Spleen (tissue), 11 donors: ENCODE data around the gene PKP4. TPM values are rescaled to one million over a fixed set of nuclear protein-coding genes. Genes with fewer than 3 reads are reported as not detected.

Experiments
- DNase-seq: peaks from one replicate; pipeline ENCODE4 v3.0.0-alpha.2; 2020
- H3K27ac ChIP-seq, 8 donors: fragments of 200-600 bp; sonication (generic) in 7 of 8; 1 replicate in 4 of 8; 2 replicates in 4 of 8; pipeline versions ENCODE4 v1.5.0 to v1.8.0; 2016 to 2021; ENCODE audit warnings: inconsistent platforms in 4 of 8, mild to moderate bottlenecking in 4 of 8, moderate library complexity in 1 of 8
- H3K27me3 ChIP-seq, 7 donors: fragments of 200-600 bp; sonication (generic) in 6 of 7; replicated peaks in 1 of 7; 1 replicate in 4 of 7; 2 replicates in 3 of 7; pipeline versions ENCODE4 v1.5.0 to v1.8.0; 2016 to 2021; ENCODE audit warnings: inconsistent platforms in 3 of 7, mild to moderate bottlenecking in 1 of 7
- H3K36me3 ChIP-seq, 6 donors: fragments of 200-600 bp; sonication (generic) in 5 of 6; 1 replicate in 4 of 6; 2 replicates in 2 of 6; pipeline versions ENCODE4 v1.5.0 to v1.8.0; 2016 to 2021; ENCODE audit warnings: inconsistent platforms in 2 of 6
- H3K4me1 ChIP-seq, 6 donors: fragments of 200-600 bp; sonication (generic) in 5 of 6; 1 replicate in 3 of 6; 2 replicates in 3 of 6; pipeline versions ENCODE4 v1.5.0 to v1.8.0; 2016 to 2021; ENCODE audit warnings: inconsistent platforms in 3 of 6
- H3K4me3 ChIP-seq, 8 donors: fragments of 200-600 bp; sonication (generic) in 7 of 8; 1 replicate in 4 of 8; 2 replicates in 4 of 8; pipeline versions ENCODE4 v1.5.0 to v1.8.0; 2016 to 2021; ENCODE audit warnings: inconsistent platforms in 4 of 8, mild to moderate bottlenecking in 4 of 8, moderate library complexity in 2 of 8
- H3K9me3 ChIP-seq, 8 donors: fragments of 200-600 bp; sonication (generic) in 7 of 8; 1 replicate in 4 of 8; 2 replicates in 4 of 8; pipeline versions ENCODE4 v1.5.0 to v1.8.0; 2016 to 2021; ENCODE audit warnings: inconsistent platforms in 4 of 8
- CTCF ChIP-seq, 11 experiments: fragments of 200-600 bp in 7 of 11; fragments of 450-650 bp in 4 of 11; sonication (generic) in 4 of 11; IDR thresholded peaks in 8 of 11; conservative IDR thresholded peaks in 3 of 11; 1 replicate in 7 of 11; 2 replicates in 4 of 11; pipeline versions ENCODE4 v1.4.0 to v1.8.0; 2016 to 2021; ENCODE audit warnings: antibody characterized with exemption in 11 of 11, inconsistent platforms in 4 of 11, mild to moderate bottlenecking in 1 of 11
- POLR2A ChIP-seq, 3 donors: fragments of 450-650 bp; IDR thresholded peaks; one replicate each; pipeline ENCODE4 v1.5.1; 2017; ENCODE audit warnings: antibody characterized with exemption in 3 of 3, mild to moderate bottlenecking in 1 of 3
- POLR2AphosphoS5 ChIP-seq, 3 donors: sonication (generic); formaldehyde crosslinking; IDR thresholded peaks; one replicate each; pipeline ENCODE4 v1.5.1; 2017; ENCODE audit warnings: antibody characterized with exemption in 3 of 3
- WGBS, 5 donors: extraction: QIAGEN DNeasy Blood & Tissue Kit in 3 of 5; methylation state at CpG; one replicate each; pipeline versions ENCODE4 v1.1.5 to v1.1.7; 2013 to 2018; 5-methylcytosine and 5-hydroxymethylcytosine counted together
- intact Hi-C: fragments of 100-400 bp; cut with DNase I; formaldehyde crosslinking; loops from one replicate; pipeline ENCODE4 v1.15.0; 2023; ENCODE audit warnings: low total_unique reads
- polyA plus RNA-seq, 3 donors: library from polyadenylated mRNA; stranded (reverse); fragments of 200-250 nt; gene quantifications; one replicate each; pipeline ENCODE4 v1.2.1, GENCODE V29; 2013
- total RNA-seq, 7 donors: library from RNA; depleted of rRNA in 3 of 7; stranded (reverse); fragments of >200 nt in 3 of 7; fragmentation: NEBNext Ultra II Directional in 4 of 7; extraction: Animal tissue kit (Norgen Biotek cat#: 25700) in 4 of 7; gene quantifications; one replicate each; pipeline versions ENCODE4 v1.1.0 to v1.2.1, GENCODE V29; 2016 to 2021
- donor health status: healthy with polysubstance abuse.
- donor health status: DM: no; HTN: no; CAD: no; lungs with moderate emphysema.
- donor health status: DM: no; HTN: no; CAD: no.
- donor health status: Bipolar disorder and iron deficiency.
- donor health status: healthy.
- donor health status: DM: no; HTN: no; CAD: no.
- donor health status: DM: yes; HTN: yes; CAD: no.

PKP4 gene
- total and polyA plus RNA-seq, 10 donors, result 4.9 to 53.5 (median 29.2) TPM

- no peaks in the 10 kb centered on the region for H3K9me3 ChIP-seq
- 88 to 90% (median 88%) methylated on average over 3 of the region's 3 CpGs for WGBS, 5 donors
- H3K27ac ChIP-seq, result no peak overlapping the region
- no peak overlapping the region for H3K4me3 ChIP-seq
- H3K4me1 ChIP-seq, result no peaks in the 10 kb centered on the region
- no peaks in the 10 kb centered on the region for H3K27me3 ChIP-seq
- peaks cover 0 to 10% (median 0%) of the 10 kb centered on the region in 6 donors for H3K36me3 ChIP-seq
- TF ChIP-seq POLR2AphosphoS5 (IDR thresholded peaks at IDR 0.05) (no peak), CTCF (IDR thresholded peaks at IDR 0.05 in 8 of 11, conservative IDR thresholded peaks at IDR 0.05 in 3 of 11) (no peak), POLR2A (IDR thresholded peaks at IDR 0.05) (no peak)
- intact Hi-C loops, result no loop called here
- DNase-seq, result no peak
Observed at GRCh38 chr2:158553257-158553656, 96.5 kb downstream of the PKP4 start.

GRCh38 chr2:158554996-158555395 lies 98.2 kb downstream of the PKP4 start:
- WGBS, 5 donors, result 84 to 100% (median 100%) methylated on average over 1 of the region's 1 CpG
- TF ChIP-seq CTCF (IDR thresholded peaks at IDR 0.05 in 8 of 11, conservative IDR thresholded peaks at IDR 0.05 in 3 of 11), result no peak
- no peak for TF ChIP-seq POLR2AphosphoS5 (IDR thresholded peaks at IDR 0.05)
- TF ChIP-seq POLR2A (IDR thresholded peaks at IDR 0.05), result no peak
- H3K27me3 ChIP-seq, result no peaks in the 10 kb centered on the region
- no peaks in the 10 kb centered on the region for H3K4me1 ChIP-seq
- H3K4me3 ChIP-seq, result no peak overlapping the region
- intact Hi-C loops, result no loop called here
- no peak overlapping the region for H3K27ac ChIP-seq
- no peaks in the 10 kb centered on the region for H3K36me3 ChIP-seq
- H3K9me3 ChIP-seq, result no peaks in the 10 kb centered on the region
- DNase-seq, result no peak

DNA sequence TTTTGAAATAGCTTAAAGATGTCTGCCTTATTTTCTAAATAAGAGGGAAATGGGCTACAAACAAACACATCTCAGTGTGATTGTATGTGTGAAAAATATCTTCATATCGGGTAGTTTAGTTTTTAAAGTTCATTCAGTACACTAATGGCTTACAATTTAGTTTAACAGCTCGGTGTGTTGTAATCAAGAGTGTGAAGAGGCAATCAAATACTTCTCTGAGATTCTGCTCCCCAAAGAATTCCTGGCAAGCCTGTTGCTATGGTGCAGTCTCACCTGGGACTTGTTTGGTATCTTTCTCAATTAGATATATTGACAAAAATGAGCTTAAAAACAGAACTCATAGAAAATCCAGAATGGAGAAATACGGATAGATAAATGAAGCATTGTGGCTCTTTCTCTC lies 99.4 kb downstream of the PKP4 start:
- H3K9me3 ChIP-seq, result no peaks in the 10 kb centered on the region
- no peaks in the 10 kb centered on the region for H3K4me1 ChIP-seq
- no peak overlapping the region for H3K27ac ChIP-seq
- TF ChIP-seq POLR2A (IDR thresholded peaks at IDR 0.05) (no peak), CTCF (IDR thresholded peaks at IDR 0.05 in 8 of 11, conservative IDR thresholded peaks at IDR 0.05 in 3 of 11) (no peak), POLR2AphosphoS5 (IDR thresholded peaks at IDR 0.05) (no peak)
- H3K36me3 ChIP-seq, result no peaks in the 10 kb centered on the region
- DNase-seq, result no peak
- no peaks in the 10 kb centered on the region for H3K27me3 ChIP-seq
- no peak overlapping the region for H3K4me3 ChIP-seq
- intact Hi-C loops, result no loop called here
- WGBS, 5 donors, result 90 to 98% (median 95%) methylated on average over 3 of the region's 3 CpGs

DNA sequence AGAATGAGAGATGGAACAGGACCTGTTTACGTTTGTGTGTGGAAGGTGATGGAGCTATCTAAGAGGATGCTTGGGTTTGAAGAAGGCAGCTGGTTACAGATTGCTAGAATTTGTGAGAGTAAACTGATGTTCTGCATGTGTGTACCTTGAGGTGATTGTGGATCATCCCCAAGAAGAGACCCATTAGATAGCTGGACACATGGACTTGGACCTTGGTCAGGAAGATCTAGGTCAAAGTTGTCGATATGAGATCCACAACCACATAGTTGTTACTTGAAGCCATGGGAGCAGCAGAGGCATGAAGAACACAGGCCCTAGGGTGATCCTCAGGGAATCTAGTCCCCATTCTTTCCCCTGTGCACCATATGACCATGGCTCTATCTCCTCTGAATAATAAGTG lies 101.0 kb downstream of the PKP4 start:
- DNase-seq, result no peak
- intact Hi-C loops, result no loop called here
- Histone ChIP-seq H3K4me3 (no peak overlapping the region), H3K9me3 (no peaks in the 10 kb centered on the region), H3K27ac (no peak overlapping the region), H3K4me1 (no peaks in the 10 kb centered on the region), H3K27me3 (no peaks in the 10 kb centered on the region), H3K36me3 (no peaks in the 10 kb centered on the region)
- no peak for TF ChIP-seq CTCF (IDR thresholded peaks at IDR 0.05 in 8 of 11, conservative IDR thresholded peaks at IDR 0.05 in 3 of 11)
- 94 to 99% (median 98%) methylated on average over 2 of the region's 2 CpGs for WGBS, 5 donors
